Stimulated activated effector memory CD8-positive, alpha-beta T cell treated with anti-CD3 and anti-CD28 coated beads, Interleukin-12 subunit alpha, Interleukin-12 subunit beta, amount 100 ng/mL, for 72 hours (primary cell): Measurements from ENCODE around the gene EDN2.

Experiments used
- ATAC-seq: fragments of 150-1000 bp; cut with Tn5 transposase; 2 replicates; pipeline ENCODE4 v1.10.0; 2021
- DNase-seq, 2 donors: peaks; one replicate each; pipeline ENCODE4 v3.0.0; 2021 to 2022; ENCODE audit warnings: low spot score in 2 of 2
- H3K27ac Mint-ChIP-seq: one replicate; pipeline ENCODE4 v1.8.0; 2022; ENCODE audit warnings: mild to moderate bottlenecking, mixed read lengths
- H3K36me3 Mint-ChIP-seq: one replicate; pipeline ENCODE4 v1.8.0; 2022; ENCODE audit warnings: mild to moderate bottlenecking, mixed read lengths
- H3K4me1 Mint-ChIP-seq: one replicate; pipeline ENCODE4 v1.8.0; 2022; ENCODE audit warnings: mixed read lengths
- H3K4me3 Mint-ChIP-seq: one replicate; pipeline ENCODE4 v1.8.0; 2022; ENCODE audit warnings: mild to moderate bottlenecking, mixed read lengths
- H3K9me3 Mint-ChIP-seq: one replicate; pipeline ENCODE4 v1.8.0; 2022; ENCODE audit warnings: mixed read lengths

Gene EDN2

DNA sequence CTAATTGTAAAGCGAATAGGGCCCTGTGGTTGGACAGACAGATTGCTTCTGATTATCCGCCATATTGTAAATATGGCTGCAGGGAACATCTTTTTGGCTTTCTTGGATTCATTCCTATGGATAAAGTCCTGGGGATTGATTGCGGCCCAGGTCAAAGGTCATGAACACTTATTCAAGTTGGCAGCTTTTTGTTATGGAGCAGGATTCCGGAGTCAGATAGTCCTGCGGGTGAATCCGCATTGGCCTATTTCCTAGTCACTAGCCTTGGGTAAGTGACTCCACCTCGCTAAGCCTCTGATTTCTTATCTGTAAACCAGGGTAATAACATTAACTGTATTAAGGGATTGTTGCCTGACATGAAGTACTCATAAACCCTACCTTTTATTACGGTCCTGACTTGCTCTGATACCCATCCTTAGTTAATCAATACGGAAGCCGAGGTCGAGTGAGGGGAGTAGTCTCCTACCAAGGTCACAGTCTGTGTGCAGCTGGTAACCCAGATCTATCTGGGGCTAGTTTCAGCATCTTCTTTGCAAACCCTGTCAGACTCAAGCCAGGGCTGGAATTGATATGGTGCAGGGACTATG, 31.7 kb downstream of the EDN2 start:
- no peak for DNase-seq
- no peaks in the 10 kb centered on the region for H3K4me1 Mint-ChIP-seq
- no peaks in the 10 kb centered on the region for H3K9me3 Mint-ChIP-seq
- no peak for ATAC-seq
- no peak overlapping the region for H3K27ac Mint-ChIP-seq
- H3K36me3 Mint-ChIP-seq, result no peaks in the 10 kb centered on the region
- no peak overlapping the region for H3K4me3 Mint-ChIP-seq

DNA sequence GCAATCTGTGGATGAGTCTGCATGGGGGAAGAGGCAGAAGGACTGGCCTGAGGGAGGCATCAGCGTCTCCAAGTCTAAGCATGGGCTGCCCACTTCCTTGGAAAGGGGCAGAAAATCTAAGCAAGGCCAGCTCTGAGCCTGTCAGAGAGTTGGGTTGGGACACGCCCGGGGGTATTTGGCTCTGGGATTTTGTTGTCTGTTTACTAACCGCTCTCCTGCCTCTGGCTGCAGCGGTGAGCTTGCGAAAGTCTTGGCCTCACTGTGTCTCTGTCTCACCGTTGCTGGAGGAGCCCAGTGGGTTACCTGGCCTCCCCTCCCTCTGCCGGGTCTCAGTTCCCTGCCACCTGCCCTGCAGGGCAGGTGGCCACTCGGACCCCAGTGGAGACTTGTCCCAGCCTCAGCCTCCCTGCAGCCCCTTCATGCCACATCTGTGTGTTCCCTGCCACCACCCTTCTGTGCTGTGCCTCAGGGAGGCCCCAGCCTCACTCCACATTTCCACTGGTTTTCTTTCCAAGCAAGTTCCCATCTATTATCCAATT, 33.7 kb downstream of the EDN2 start:
- H3K9me3 Mint-ChIP-seq, result no peaks in the 10 kb centered on the region
- H3K4me1 Mint-ChIP-seq, result no peaks in the 10 kb centered on the region
- DNase-seq (no peak), ATAC-seq (no peak)
- no peaks in the 10 kb centered on the region for H3K36me3 Mint-ChIP-seq
- no peak overlapping the region for H3K4me3 Mint-ChIP-seq
- no peak overlapping the region for H3K27ac Mint-ChIP-seq

DNA sequence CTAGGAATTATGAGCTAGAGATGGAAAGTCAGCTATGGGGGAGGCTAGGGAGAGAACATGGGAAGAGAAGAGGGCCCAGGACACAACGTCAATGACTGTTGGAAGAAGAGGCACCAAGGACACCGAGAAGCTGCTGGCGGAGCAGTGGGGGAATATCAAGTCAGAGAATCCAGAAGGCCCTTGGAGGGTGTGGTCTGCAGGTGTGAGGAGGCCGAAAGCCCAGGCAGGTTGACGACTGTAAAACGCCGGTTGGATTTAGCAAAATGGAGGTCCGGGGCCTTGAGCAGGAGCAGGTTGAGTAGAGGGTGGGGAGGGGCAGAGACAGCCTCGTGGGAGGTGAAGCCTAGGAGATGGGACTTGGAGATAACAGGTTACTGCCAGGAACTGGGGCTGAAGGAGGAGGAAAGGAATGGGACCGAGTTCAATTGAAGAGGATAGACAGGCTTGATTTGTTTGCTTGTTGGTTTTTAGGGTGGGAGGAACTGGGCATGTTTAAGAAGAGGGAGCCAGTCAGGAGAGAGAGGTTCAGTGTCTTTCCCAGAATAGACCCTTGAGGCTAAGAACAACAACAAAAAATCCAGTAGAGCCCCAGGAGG, 35.1 kb downstream of the EDN2 start:
- Mint-ChIP-seq H3K4me3 (no peak overlapping the region), H3K9me3 (no peaks in the 10 kb centered on the region), H3K27ac (no peak overlapping the region), H3K4me1 (no peaks in the 10 kb centered on the region), H3K36me3 (no peaks in the 10 kb centered on the region)
- no peak for ATAC-seq
- no peak for DNase-seq

DNA sequence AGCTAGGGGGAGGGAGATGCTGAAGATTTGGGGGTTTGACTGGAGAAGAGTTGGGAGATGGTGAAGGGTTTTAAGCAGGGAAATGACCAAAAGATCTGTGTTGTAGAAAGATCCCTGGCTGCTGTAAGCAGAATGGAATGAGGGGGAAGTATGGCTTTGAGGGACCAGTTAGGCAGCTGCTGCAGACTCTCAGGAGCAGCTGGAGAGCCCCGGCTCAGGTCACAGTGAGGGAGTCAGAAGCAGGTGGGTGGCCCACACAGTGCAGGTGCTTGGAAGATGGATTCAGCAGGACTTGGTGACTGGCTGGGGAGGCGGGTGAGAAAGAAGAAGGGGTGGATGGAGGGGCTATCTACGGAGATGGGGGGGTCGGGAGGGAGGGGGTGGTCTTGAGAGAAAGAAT, 35.7 kb downstream of the EDN2 start:
- no peaks in the 10 kb centered on the region for H3K4me1 Mint-ChIP-seq
- DNase-seq (no peak), ATAC-seq (no peak)
- no peak overlapping the region for H3K27ac Mint-ChIP-seq
- H3K36me3 Mint-ChIP-seq, result no peaks in the 10 kb centered on the region
- no peaks in the 10 kb centered on the region for H3K9me3 Mint-ChIP-seq
- no peak overlapping the region for H3K4me3 Mint-ChIP-seq

DNA sequence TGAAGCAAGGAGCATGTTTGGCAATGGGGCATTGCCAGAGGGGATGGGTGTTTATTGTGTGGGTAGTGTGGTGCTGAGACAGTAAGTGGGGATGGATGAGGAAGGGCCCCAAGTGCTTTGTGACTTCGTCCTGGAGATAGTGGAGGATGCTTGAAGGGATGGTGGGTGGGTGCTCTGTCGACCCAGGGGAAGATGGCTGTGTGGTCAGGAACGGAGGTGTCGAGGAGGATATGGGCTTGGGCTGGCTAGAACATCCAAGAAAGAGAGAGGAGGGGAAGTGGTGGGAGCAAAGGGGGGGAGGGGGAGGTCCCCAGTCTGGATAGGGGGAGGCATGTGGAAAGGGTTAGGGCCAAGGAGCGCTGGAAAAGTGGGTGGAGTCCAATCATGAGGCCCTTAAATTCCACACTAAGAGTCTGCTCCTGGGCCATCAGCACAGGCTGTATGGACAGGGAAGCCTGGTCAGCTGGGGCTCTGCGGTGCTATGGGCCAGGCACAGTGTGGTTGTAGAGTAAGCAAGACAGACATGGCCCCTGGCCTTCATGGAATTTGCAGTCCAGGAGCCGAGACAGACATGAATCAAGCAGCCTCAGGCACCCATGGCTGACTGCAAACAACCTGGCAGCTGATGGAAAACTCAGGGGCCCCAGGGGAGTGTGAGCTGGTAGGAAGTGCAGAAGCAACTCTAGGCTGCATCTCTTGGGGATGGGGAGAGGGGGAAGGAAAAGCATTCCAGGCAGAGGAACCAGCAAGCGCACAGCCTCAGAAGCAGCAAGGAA, 36.3 kb downstream of the EDN2 start:
- Mint-ChIP-seq H3K4me1 (no peaks in the 10 kb centered on the region), H3K27ac (no peak overlapping the region), H3K4me3 (no peak overlapping the region), H3K36me3 (no peaks in the 10 kb centered on the region), H3K9me3 (no peaks in the 10 kb centered on the region)
- ATAC-seq, result no peak
- no peak for DNase-seq

DNA sequence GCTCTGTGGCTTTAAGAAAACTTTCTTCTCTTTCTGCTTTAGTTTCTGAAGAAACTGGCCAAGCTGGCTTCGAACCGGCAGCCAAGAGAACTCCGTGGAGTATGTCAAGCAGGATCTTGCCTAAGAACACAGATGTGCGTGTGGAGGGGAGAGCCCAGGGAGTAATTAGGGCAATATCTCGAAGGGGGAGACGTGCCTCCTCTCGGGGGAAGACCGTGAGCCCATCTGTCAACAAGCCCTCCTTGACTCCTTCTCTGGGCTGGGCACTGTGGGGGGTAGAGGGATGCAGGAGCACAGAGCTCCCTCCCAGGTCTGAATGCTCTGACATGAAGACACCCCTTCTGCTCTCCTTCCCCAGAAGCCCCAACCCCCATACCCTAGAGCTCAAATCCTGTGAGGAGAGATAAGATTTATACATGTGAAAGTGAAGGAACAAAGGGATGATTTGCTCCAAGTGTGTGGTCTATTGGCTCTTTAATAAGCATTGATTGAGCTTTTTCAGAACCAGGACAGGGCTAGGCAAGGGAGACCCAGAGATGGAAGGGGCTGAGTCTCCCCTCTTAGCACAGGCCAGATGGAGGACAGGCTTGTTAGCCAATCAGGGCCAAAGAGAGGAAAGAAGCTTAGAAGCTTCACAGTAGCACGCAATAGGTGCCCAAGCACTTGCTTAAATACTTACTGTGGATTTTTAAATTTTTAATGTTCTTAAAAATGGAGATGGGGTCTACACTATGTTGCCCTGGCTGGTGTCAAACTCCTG, 37.5 kb downstream of the EDN2 start:
- ATAC-seq, result no peak
- H3K4me1 Mint-ChIP-seq, result no peaks in the 10 kb centered on the region

DNA sequence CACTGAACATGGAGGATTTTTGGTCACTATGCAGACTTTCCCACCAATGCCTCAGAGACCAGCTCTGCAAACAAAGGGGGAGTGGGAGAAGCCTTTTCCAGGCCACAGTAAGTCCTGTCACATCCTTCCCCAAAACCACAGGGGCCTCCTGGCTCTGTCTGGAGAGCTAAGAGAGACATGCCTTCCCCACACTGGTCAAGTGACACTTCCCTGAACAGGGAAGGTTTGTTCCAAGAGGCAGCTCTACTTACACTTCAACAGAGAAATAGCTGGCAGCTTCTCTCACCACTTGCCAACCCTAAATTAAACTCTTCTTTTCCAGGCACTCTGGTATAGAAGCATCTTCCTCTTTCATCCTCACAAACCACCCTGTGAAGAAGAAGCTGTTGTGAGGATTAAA, 39.7 kb downstream of the EDN2 start:
- H3K4me3 Mint-ChIP-seq, result no peak overlapping the region
- H3K27ac Mint-ChIP-seq, result no peak overlapping the region
- H3K36me3 Mint-ChIP-seq, result no peaks in the 10 kb centered on the region
- no peaks in the 10 kb centered on the region for H3K9me3 Mint-ChIP-seq
- ATAC-seq (no peak), DNase-seq (no peak)
- H3K4me1 Mint-ChIP-seq, result no peaks in the 10 kb centered on the region

More for the DNA sequence above, 37.5 kb downstream of the EDN2 start:
- no peak overlapping the region for H3K4me3 Mint-ChIP-seq
- DNase-seq, result no peak
- H3K36me3 Mint-ChIP-seq, result no peaks in the 10 kb centered on the region
- no peak overlapping the region for H3K27ac Mint-ChIP-seq
- H3K9me3 Mint-ChIP-seq, result no peaks in the 10 kb centered on the region

DNA sequence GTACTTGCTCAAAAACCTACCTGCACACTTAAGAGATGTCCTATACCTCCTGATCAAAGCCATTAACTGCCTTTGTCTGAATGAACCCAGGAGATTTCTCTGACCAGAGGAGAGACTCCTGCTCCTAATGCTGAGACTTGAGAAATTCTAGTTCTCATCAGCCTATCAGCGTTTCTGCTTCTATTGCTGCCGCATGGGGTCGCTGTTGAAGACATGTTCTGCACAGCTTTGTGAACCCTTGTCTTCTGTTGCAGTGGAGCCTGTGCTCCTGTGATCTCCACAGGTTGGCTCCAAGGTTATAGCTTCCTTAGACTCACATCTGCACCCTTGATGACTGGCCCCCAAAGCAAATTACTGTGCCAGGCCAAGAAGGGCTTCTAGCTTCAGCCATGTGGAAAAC, 40.2 kb downstream of the EDN2 start:
- DNase-seq (no peak), ATAC-seq (no peak)
- Mint-ChIP-seq H3K36me3 (no peaks in the 10 kb centered on the region), H3K9me3 (no peaks in the 10 kb centered on the region), H3K27ac (no peak overlapping the region), H3K4me3 (no peak overlapping the region), H3K4me1 (no peaks in the 10 kb centered on the region)

DNA sequence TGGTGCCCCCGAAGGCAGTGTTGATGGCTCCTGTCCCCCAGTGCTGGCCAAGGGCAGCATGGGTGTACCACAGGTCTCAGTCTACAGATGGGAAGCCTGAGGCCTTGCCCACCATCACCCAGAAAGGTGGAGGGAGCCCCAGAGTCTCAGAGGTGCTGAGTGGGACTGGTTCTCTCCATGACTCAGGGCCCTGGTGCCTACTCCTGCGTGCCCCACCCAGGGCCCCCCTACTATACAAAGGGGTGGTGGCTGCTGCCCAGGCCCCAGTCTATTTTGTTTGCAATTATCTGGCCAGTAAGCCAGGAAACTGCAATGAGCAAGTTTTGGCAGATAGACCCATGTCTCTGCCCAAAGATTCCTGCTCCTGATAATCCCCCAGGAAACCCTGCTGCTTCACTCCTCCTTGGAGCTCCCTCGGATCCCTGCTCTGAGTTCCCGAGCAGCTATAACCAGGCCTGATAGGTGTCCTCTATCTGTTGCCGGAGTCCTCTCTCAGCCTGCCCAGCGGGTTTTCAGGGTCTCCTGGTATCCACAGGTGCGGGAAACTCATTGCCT, 41.7 kb downstream of the EDN2 start:
- H3K9me3 Mint-ChIP-seq, result no peaks in the 10 kb centered on the region
- H3K4me1 Mint-ChIP-seq, result no peaks in the 10 kb centered on the region
- DNase-seq, result no peak
- ATAC-seq, result no peak
- no peak overlapping the region for H3K27ac Mint-ChIP-seq
- no peaks in the 10 kb centered on the region for H3K36me3 Mint-ChIP-seq
- H3K4me3 Mint-ChIP-seq, result no peak overlapping the region

DNA sequence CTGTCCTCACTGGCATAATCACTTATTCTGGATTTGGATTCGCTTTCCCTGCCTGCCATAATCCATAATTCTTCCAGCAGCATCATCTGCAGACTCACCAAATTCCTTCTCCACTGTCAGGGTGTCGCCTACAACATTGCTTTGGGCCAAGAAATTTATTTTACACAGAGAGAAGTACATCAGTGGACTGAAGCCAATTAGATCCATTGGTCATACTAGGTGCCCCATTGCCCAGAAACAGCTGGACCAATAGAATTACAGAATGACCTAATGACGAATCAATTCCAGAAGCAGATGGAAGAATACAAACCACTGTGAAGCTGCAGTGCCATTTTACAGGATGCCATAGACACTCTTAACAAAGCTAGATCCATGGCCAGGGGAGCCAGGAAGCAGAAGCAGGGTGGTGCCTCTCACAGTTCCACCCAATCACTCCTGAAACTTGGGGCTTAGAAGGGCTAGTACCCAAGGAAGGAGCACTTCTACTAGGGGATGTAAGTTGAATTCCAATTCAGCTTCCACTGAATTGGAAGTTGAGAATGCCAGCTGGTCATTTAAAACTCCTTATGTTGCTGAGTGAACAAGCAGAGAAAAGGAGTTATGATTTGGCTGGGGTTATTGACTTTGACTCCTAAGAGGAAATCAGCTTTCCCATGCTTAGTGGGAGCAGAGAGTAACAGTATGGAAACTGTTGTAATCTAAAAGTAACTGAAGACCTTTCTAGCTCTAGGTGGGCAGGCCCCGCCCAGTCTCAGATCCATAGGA, 44.0 kb downstream of the EDN2 start:
- DNase-seq (no peak), ATAC-seq (no peak)
- Mint-ChIP-seq H3K27ac (no peak overlapping the region), H3K4me3 (no peak overlapping the region), H3K9me3 (no peaks in the 10 kb centered on the region), H3K36me3 (no peaks in the 10 kb centered on the region), H3K4me1 (no peaks in the 10 kb centered on the region)

DNA sequence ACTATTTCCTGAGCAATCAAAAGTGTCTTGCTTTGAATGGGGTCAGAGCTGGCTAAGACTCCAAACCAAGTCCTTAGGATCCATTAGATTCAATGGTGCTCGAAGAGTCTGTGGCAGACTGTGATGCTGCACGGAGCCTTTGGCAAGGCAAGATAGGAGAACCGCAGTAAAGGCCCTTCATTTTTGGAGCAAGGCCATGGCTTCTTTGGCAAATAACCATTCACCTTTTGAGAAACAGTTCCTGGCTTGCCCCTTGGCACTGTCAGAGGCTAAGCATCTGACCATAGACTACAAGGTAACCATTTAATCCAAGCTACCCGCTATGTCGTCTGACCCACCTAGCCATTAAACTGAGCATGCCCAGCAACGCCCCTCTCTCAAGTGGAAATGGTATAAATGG, 45.2 kb downstream of the EDN2 start:
- no peak overlapping the region for H3K27ac Mint-ChIP-seq
- ATAC-seq (no peak), DNase-seq (no peak)
- no peaks in the 10 kb centered on the region for H3K9me3 Mint-ChIP-seq
- H3K36me3 Mint-ChIP-seq, result no peaks in the 10 kb centered on the region
- H3K4me1 Mint-ChIP-seq, result no peaks in the 10 kb centered on the region
- no peak overlapping the region for H3K4me3 Mint-ChIP-seq

DNA sequence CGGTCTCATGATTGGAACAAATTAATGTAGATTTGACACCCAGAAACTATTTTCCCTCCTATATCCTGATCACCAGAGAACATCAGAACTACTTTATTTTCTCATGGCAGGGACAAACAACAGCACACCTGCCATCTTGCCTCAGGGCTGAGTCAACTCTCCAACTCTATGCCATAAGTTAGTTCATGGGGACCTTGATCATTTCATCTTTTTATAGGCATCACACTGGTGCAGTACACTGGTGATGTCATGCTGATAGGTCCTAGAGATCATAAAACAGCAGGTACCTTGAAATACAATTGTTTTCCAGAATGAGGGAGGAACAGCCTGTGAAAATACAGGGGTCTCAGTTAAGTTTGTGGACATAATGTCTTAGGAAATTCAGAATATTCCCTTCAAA, 45.8 kb downstream of the EDN2 start:
- no peak for DNase-seq
- ATAC-seq, result no peak
- Mint-ChIP-seq H3K9me3 (no peaks in the 10 kb centered on the region), H3K27ac (no peak overlapping the region), H3K4me1 (no peaks in the 10 kb centered on the region), H3K4me3 (no peak overlapping the region), H3K36me3 (no peaks in the 10 kb centered on the region)

DNA sequence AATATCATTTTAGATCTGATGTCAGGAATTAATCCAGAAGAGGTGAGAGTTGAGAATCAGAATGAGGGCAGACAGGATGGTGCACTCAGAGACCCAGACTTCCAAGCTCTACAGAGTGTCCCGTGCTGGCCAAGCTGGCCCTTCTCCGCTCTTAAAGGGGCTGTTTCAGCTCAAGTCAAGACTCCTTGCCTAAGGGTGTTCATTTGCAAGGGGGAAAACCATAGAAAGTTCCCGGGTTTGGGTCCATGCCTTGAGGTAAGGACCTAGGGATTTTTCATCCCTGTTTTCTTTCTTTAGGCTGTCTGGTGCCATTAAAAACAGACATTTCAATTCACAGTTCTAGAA, 47.5 kb downstream of the EDN2 start:
- Mint-ChIP-seq H3K4me1 (peaks cover 6% of the 10 kb centered on the region), H3K4me3 (no peak overlapping the region), H3K27ac (no peak overlapping the region), H3K36me3 (no peaks in the 10 kb centered on the region), H3K9me3 (no peaks in the 10 kb centered on the region)
- ATAC-seq, result no peak
- DNase-seq, result no peak

DNA sequence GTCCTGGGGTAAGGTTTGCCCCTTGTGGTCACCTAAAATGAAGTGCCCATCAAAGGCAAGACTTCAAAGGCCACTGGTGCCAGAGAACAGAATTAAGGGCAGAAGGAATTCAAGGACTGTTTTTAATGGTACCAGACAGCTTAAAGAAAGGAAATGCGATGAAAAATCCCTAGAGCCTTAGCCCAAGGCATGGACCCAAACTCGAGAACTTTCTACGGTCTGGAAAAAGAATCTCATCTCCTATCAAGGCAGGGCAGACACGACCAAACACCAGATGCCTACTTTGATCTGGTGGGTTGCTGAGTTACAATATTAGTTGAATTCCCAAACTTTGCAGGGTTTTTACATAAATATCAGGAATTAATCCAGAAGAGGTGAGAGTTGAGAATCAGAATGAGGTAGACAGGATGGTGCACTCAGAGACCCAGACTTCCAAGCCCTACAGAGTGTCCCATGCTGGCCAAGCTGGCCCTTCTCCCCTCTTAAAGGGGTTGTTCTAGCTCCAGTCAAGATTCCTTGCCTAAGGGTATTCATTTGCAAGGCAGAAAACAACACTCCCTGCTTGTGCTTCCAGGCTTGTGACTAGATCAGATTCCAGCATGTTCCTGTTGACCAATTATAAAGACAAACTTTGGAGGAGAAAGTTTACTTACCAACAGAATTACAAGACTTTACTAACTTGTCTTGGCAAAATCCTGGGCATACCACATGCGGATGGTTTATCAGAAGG, 48.0 kb downstream of the EDN2 start:
- no peak overlapping the region for H3K27ac Mint-ChIP-seq
- ATAC-seq, result no peak
- no peaks in the 10 kb centered on the region for H3K9me3 Mint-ChIP-seq
- DNase-seq, result no peak
- H3K4me1 Mint-ChIP-seq, result peaks cover 6% of the 10 kb centered on the region
- H3K36me3 Mint-ChIP-seq, result no peaks in the 10 kb centered on the region
- H3K4me3 Mint-ChIP-seq, result no peak overlapping the region
